ENCODE data around the gene GLUL.
"Not testable (repeated sequence)": the region's sequence is repeated elsewhere in the genome, so short reads cannot be mapped to it uniquely, and the experiment has no call there.

Gene GLUL

DNA sequence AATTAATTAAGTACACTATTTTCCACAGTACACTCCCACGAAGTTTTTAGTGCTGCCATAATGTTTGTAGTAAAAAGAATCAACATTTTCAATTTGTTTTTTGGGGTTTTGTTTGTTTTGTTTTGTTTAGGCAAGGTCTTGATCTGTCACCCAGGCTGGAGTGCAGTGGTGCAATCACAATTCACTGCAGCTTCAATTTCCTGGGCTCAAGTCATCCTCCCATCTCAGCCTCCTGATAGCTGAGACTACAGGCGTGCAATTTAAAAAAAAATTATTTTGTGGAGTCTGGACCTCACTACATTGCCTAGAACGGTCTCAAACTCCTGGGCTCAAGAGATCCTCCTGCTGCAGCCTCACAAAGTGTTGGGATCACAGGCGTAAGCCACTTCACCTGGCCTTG, 11.4 kb downstream of the GLUL start:
- Histone ChIP-seq H3K36me3 (peaks cover 25% of the 10 kb centered on the region), H3K27me3 (no peaks in the 10 kb centered on the region), H3K9me3 (no peaks in the 10 kb centered on the region), H3K4me3 (ENCODE audit: low read depth, low read length) (no peak overlapping the region), H3K4me1 (no peaks in the 10 kb centered on the region)
- DNase-seq, result no peak
- no peak for TF ChIP-seq CTCF (IDR thresholded peaks at IDR 0.05; ENCODE audit: low read depth, low read length)

- not testable (repeated sequence) for DNase-seq; H3K9me3 ChIP-seq; H3K27me3 ChIP-seq; H3K4me3 ChIP-seq (ENCODE audit: low read depth, low read length); H3K4me1 ChIP-seq
- H3K36me3 ChIP-seq, result peaks cover 24% of the 10 kb centered on the region
Observed at GRCh38 chr1:182379781-182380180, 11.8 kb downstream of the GLUL start.

GRCh38 chr1:182376936-182377574, 14.5 kb downstream of the GLUL start:
- peaks cover 3% of the 10 kb centered on the region; the same call in 1 of the 2 replicates for H3K27me3 ChIP-seq
- H3K9me3 ChIP-seq, result no peaks in the 10 kb centered on the region

GRCh38 chr1:182374101-182374834, 17.3 kb downstream of the GLUL start:
- no peaks in the 10 kb centered on the region for H3K36me3 ChIP-seq
- no peak overlapping the region for H3K4me3 ChIP-seq (ENCODE audit: low read depth, low read length)
- H3K27me3 ChIP-seq, result peaks cover 3% of the 10 kb centered on the region; the same call in 1 of the 2 replicates
- no peaks in the 10 kb centered on the region for H3K9me3 ChIP-seq
- no peak for DNase-seq
- H3K4me1 ChIP-seq, result no peaks in the 10 kb centered on the region
- no peak for TF ChIP-seq CTCF (IDR thresholded peaks at IDR 0.05; ENCODE audit: low read depth, low read length)

More at GRCh38 chr1:182376936-182377574, 14.5 kb downstream of the GLUL start:
- H3K4me3 ChIP-seq (ENCODE audit: low read depth, low read length), result no peak overlapping the region
- DNase-seq, result no peak
- no peaks in the 10 kb centered on the region for H3K36me3 ChIP-seq
- TF ChIP-seq CTCF (IDR thresholded peaks at IDR 0.05; ENCODE audit: low read depth, low read length), result no peak
- no peaks in the 10 kb centered on the region for H3K4me1 ChIP-seq

GRCh38 chr1:182370532-182370931, 21.1 kb downstream of the GLUL start:
- DNase-seq, result no peak
- TF ChIP-seq CTCF (IDR thresholded peaks at IDR 0.05; ENCODE audit: low read depth, low read length), result no peak
- Histone ChIP-seq H3K4me1 (no peaks in the 10 kb centered on the region), H3K9me3 (no peaks in the 10 kb centered on the region), H3K36me3 (no peaks in the 10 kb centered on the region), H3K27me3 (peaks cover 7% of the 10 kb centered on the region), H3K4me3 (ENCODE audit: low read depth, low read length) (no peak overlapping the region)

DNA sequence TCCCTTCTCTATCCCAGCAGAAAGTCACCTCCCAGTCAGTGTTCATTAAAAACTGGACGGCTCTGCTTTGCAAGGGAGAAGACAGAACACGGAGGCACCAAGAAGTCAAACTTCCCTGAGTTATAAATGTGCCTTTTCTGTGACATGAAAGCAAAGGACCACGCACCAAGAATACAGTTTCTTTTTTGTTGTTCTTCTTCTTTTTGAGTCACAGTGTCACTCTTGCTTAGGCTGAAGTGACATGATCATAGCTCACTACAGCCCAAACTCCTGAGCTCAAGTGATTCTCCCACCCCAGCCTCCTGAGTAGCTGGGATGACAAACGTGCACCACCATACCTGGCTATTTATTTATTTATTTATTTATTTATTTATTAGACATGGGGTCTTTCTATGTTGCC, 22.7 kb downstream of the GLUL start:
- no peak for TF ChIP-seq CTCF (IDR thresholded peaks at IDR 0.05; ENCODE audit: low read depth, low read length)
- H3K36me3 ChIP-seq, result no peaks in the 10 kb centered on the region
- no peaks in the 10 kb centered on the region for H3K9me3 ChIP-seq
- no peaks in the 10 kb centered on the region for H3K4me1 ChIP-seq
- no peak overlapping the region for H3K4me3 ChIP-seq (ENCODE audit: low read depth, low read length)
- H3K27me3 ChIP-seq, result peaks cover 4% of the 10 kb centered on the region
- no peak for DNase-seq
